ENCODE data around the gene TRIAP1. TPM values are rescaled to one million over a fixed set of nuclear protein-coding genes. Genes with fewer than 3 reads are reported as not detected.

Gene TRIAP1
- total RNA-seq, 1 experiment from 2014 or later = 50.1 TPM

- DNase-seq (ENCODE audit: low read depth) = no peak
These were observed 16.8 kb downstream of the TRIAP1 start for GRCh38 chr12:120429368-120429767.

- DNase-seq (ENCODE audit: low read depth) = no peak
These were observed 17.5 kb downstream of the TRIAP1 start for GRCh38 chr12:120428597-120429229.

- no peak for DNase-seq (ENCODE audit: low read depth)
These were observed 20.4 kb downstream of the TRIAP1 start for GRCh38 chr12:120425797-120426196.

GRCh38 chr12:120422892-120423456 lies 23.2 kb downstream of the TRIAP1 start:
- DNase-seq (ENCODE audit: low read depth) = no peak

- DNase-seq (ENCODE audit: low read depth) = no peak
These were observed 24.5 kb downstream of the TRIAP1 start for GRCh38 chr12:120421701-120422100.

GRCh38 chr12:120417917-120418580 lies 28.1 kb downstream of the TRIAP1 start:
- DNase-seq (ENCODE audit: low read depth) = no peak

- DNase-seq (ENCODE audit: low read depth) = no peak
These were observed 29.5 kb downstream of the TRIAP1 start for GRCh38 chr12:120416490-120417216.

- no peak for DNase-seq (ENCODE audit: low read depth)
These were observed 32.1 kb downstream of the TRIAP1 start for GRCh38 chr12:120413901-120414695.

- DNase-seq (ENCODE audit: low read depth) = no peak
These were observed 33.8 kb downstream of the TRIAP1 start for GRCh38 chr12:120412421-120412820.

GRCh38 chr12:120408771-120409170 lies 37.4 kb downstream of the TRIAP1 start:
- no peak for DNase-seq (ENCODE audit: low read depth)

GRCh38 chr12:120406553-120406952 lies 39.6 kb downstream of the TRIAP1 start:
- DNase-seq (ENCODE audit: low read depth) = no peak

GRCh38 chr12:120406069-120406468 lies 40.1 kb downstream of the TRIAP1 start:
- no peak for DNase-seq (ENCODE audit: low read depth)

GRCh38 chr12:120404271-120404670 lies 41.9 kb downstream of the TRIAP1 start:
- DNase-seq (ENCODE audit: low read depth) = no peak

GRCh38 chr12:120403869-120404268 lies 42.3 kb downstream of the TRIAP1 start:
- no peak for DNase-seq (ENCODE audit: low read depth)

- DNase-seq (ENCODE audit: low read depth) = no peak
These were observed 44.0 kb downstream of the TRIAP1 start for GRCh38 chr12:120402217-120402616.

GRCh38 chr12:120399531-120399930 lies 46.7 kb downstream of the TRIAP1 start:
- no peak for DNase-seq (ENCODE audit: low read depth)

- DNase-seq (ENCODE audit: low read depth) = no peak
These were observed 48.2 kb downstream of the TRIAP1 start for GRCh38 chr12:120397824-120398540.

GRCh38 chr12:120394483-120395367 lies 51.5 kb downstream of the TRIAP1 start:
- DNase-seq (ENCODE audit: low read depth) = no peak

Measured in Daoy (cell line).